Kidney (tissue), 14 donors: Measurements from ENCODE around the gene ASTN1. TPM values are rescaled to one million over a fixed set of nuclear protein-coding genes. Genes with fewer than 3 reads are reported as not detected.

Experiments
- DNase-seq, 5 donors: peaks; one replicate each; pipeline ENCODE4 v3.0.0-alpha.2; 2013 to 2020
- FAIRE-seq: peaks from 2 replicates; lab custom pipeline; 2012; peaks lifted over from hg19 to GRCh38; lab: Jason Lieb, UNC
- H3K27ac ChIP-seq, 2 donors: one replicate each; pipeline ENCODE4 v1.7.0; 2013; ENCODE audit warnings: low read depth in 2 of 2, low read length in 2 of 2, inconsistent platforms in 1 of 2
- H3K27me3 ChIP-seq: one replicate; pipeline ENCODE4 v1.7.1; 2013; ENCODE audit warnings: low read length, inconsistent platforms; ENCODE audit not compliant: control insufficient read depth, insufficient read depth
- H3K36me3 ChIP-seq, 3 donors: one replicate each; pipeline versions ENCODE4 v1.7.0 to v1.7.1; 2013; ENCODE audit warnings: low read length in 3 of 3, control low read depth in 1 of 3, inconsistent platforms in 1 of 3; ENCODE audit not compliant: insufficient read depth in 3 of 3, control insufficient read depth in 2 of 3
- H3K4me1 ChIP-seq, 3 donors: one replicate each; pipeline versions ENCODE4 v1.7.0 to v1.7.1; 2013; ENCODE audit warnings: low read length in 3 of 3, inconsistent platforms in 1 of 3, low read depth in 1 of 3; ENCODE audit not compliant: control insufficient read depth in 2 of 3, insufficient read depth in 2 of 3
- H3K4me3 ChIP-seq, 3 donors: one replicate each; pipeline versions ENCODE4 v1.7.0 to v1.8.1; 2013; ENCODE audit warnings: low read length in 3 of 3, control low read depth in 1 of 3, inconsistent platforms in 1 of 3
- H3K9ac ChIP-seq, 3 donors: one replicate each; pipeline versions ENCODE4 v1.7.0 to v1.7.1; 2013; ENCODE audit warnings: low read length in 3 of 3, control low read depth in 1 of 3, inconsistent platforms in 1 of 3
- H3K9me3 ChIP-seq, 3 donors: one replicate each; pipeline versions ENCODE4 v1.7.0 to v1.7.1; 2013; ENCODE audit warnings: low read length in 3 of 3, control low read depth in 1 of 3, inconsistent platforms in 1 of 3; ENCODE audit not compliant: control insufficient read depth in 2 of 3, insufficient read depth in 1 of 3
- CTCF ChIP-seq: IDR thresholded peaks from 3 replicates; pipeline ENCODE4 v1.5.1; 2012; ENCODE audit warnings: mild to moderate bottlenecking, moderate library complexity, borderline replicate concordance; ENCODE audit not compliant: insufficient read depth; ENCODE audit errors: extremely low read depth
- intact Hi-C: fragments of 100-400 bp; cut with DNase I; formaldehyde crosslinking; loops from one replicate; pipeline ENCODE4 v1.11.1; 2022
- polyA plus RNA-seq: library from polyadenylated mRNA; stranded (reverse); fragments of 350-450 nt; fragmentation: Illumina TruSeq; extraction: RNeasy Lipid Tissue Mini Kit (QIAGEN cat#74804); gene quantifications from one replicate; pipeline ENCODE4 v1.2.3, GENCODE V29; 2014; ENCODE audit warnings: low read depth, low replicate concordance; ENCODE audit not compliant: insufficient read depth
- total RNA-seq: library from RNA; stranded (reverse); fragmentation: NEBNext Ultra II Directional; extraction: Animal tissue kit (Norgen Biotek cat#: 25700); gene quantifications from one replicate; pipeline ENCODE4 v1.2.1, GENCODE V29; 2021
- donor health status: control.
- donor health status: control.
- donor health status: control.
- donor health status: control.
- donor health status: control.
- donor health status: DM: yes; HTN: yes; CAD: no.
- donor health status: Normal renal cell carcinoma (clear cell type).

The ASTN1 gene
- total and polyA plus RNA-seq, 2 donors from 2014 or later = 0.19 to 0.25 TPM

GRCh38 chr1:176943783-176944182, 220.7 kb downstream of the ASTN1 start:
- Histone ChIP-seq H3K4me3 (no peak overlapping the region), H3K9me3 (no peaks in the 10 kb centered on the region), H3K27me3 (no peaks in the 10 kb centered on the region), H3K27ac (no peak overlapping the region), H3K9ac (no peak overlapping the region), H3K4me1 (no peaks in the 10 kb centered on the region), H3K36me3 (no peaks in the 10 kb centered on the region)
- no peak for FAIRE-seq
- DNase-seq = no peak
- intact Hi-C loops = no loop called here
- no peak for TF ChIP-seq CTCF

- Histone ChIP-seq H3K36me3 (no peaks in the 10 kb centered on the region), H3K4me3 (no peak overlapping the region), H3K9ac (no peak overlapping the region), H3K9me3 (no peaks in the 10 kb centered on the region), H3K27me3 (no peaks in the 10 kb centered on the region), H3K4me1 (no peaks in the 10 kb centered on the region), H3K27ac (no peak overlapping the region)
- DNase-seq (no peak), FAIRE-seq (no peak)
- intact Hi-C loops = no loop called here
- TF ChIP-seq CTCF = no peak
These were observed 222.2 kb downstream of the ASTN1 start for GRCh38 chr1:176942346-176942745.

GRCh38 chr1:176939993-176940392, 224.5 kb downstream of the ASTN1 start:
- DNase-seq = no peak
- intact Hi-C loops = no loop called here

More at GRCh38 chr1:176939993-176940392, 224.5 kb downstream of the ASTN1 start:
- no peak for TF ChIP-seq CTCF
- Histone ChIP-seq H3K27me3 (no peaks in the 10 kb centered on the region), H3K9ac (no peak overlapping the region), H3K4me3 (no peak overlapping the region), H3K9me3 (no peaks in the 10 kb centered on the region), H3K4me1 (no peaks in the 10 kb centered on the region), H3K27ac (no peak overlapping the region), H3K36me3 (no peaks in the 10 kb centered on the region)
- no peak for FAIRE-seq
